Measurements from ENCODE around the gene PRR3.

- TF ChIP-seq CTCF (conservative IDR thresholded peaks at IDR 0.05) (no peak), ZFX (IDR thresholded peaks at IDR 0.05) (no peak)
Observed at GRCh38 chr6:30543821-30544220, 13.3 kb upstream of the PRR3 start.
